Astrocyte (in vitro differentiated cells and primary cell): ENCODE measurements around the gene TNNI3K. TPM values are rescaled to one million over a fixed set of nuclear protein-coding genes. Genes with fewer than 3 reads are reported as not detected.

ENCODE experiments used
- DNase-seq: peaks from one replicate; pipeline ENCODE4 v3.0.0-alpha.2; 2010; ENCODE audit warnings: low read depth
- FAIRE-seq: peaks from 2 replicates; lab custom pipeline; 2011; peaks lifted over from hg19 to GRCh38; lab: Jason Lieb, UNC
- H2AFZ ChIP-seq: 2 replicates; pipeline ENCODE4 v1.6.0; 2012; ENCODE audit warnings: low read depth, low read length, inconsistent platforms
- H3K27ac ChIP-seq: 2 replicates; pipeline ENCODE4 v1.5.1; 2011; ENCODE audit warnings: low read depth, low read length, inconsistent platforms
- H3K27me3 ChIP-seq: 2 replicates; pipeline ENCODE4 v1.6.0; 2011; ENCODE audit warnings: low read length, inconsistent platforms; ENCODE audit not compliant: insufficient read depth
- H3K36me3 ChIP-seq: 2 replicates; pipeline ENCODE4 v1.5.1; 2011; ENCODE audit warnings: low read length, inconsistent platforms; ENCODE audit not compliant: insufficient read depth
- H3K4me1 ChIP-seq: 2 replicates; pipeline ENCODE4 v1.5.1; 2011; ENCODE audit warnings: low read length, inconsistent platforms; ENCODE audit not compliant: insufficient read depth
- H3K4me2 ChIP-seq: 2 replicates; pipeline ENCODE4 v1.6.0; 2012; ENCODE audit warnings: low read length, inconsistent platforms
- H3K4me3 ChIP-seq: 2 replicates; pipeline ENCODE4 v1.5.1; 2011; ENCODE audit warnings: low read depth, mild to moderate bottlenecking, low read length, inconsistent platforms; ENCODE audit not compliant: insufficient read depth
- H3K79me2 ChIP-seq: 2 replicates; pipeline ENCODE4 v1.6.0; 2012; ENCODE audit warnings: mild to moderate bottlenecking, low read length, inconsistent platforms; ENCODE audit not compliant: insufficient read depth
- H3K9ac ChIP-seq: 2 replicates; pipeline ENCODE4 v1.6.0; 2012; ENCODE audit warnings: mild to moderate bottlenecking, low read length, inconsistent platforms
- H3K9me3 ChIP-seq: 2 replicates; pipeline ENCODE4 v1.5.1; 2012; ENCODE audit warnings: low read depth, mild to moderate bottlenecking, low read length, inconsistent platforms; ENCODE audit not compliant: insufficient read depth
- H4K20me1 ChIP-seq: 2 replicates; pipeline ENCODE4 v1.6.0; 2012; ENCODE audit warnings: low read length, inconsistent platforms; ENCODE audit not compliant: insufficient read depth
- H3K27ac Mint-ChIP-seq: one replicate; pipeline ENCODE4 v1.8.0; 2021; ENCODE audit warnings: mild to moderate bottlenecking, mixed read lengths; ENCODE audit not compliant: unreplicated experiment
- H3K27me3 Mint-ChIP-seq: one replicate; pipeline ENCODE4 v1.8.0; 2021; ENCODE audit warnings: low read depth, mixed read lengths; ENCODE audit not compliant: unreplicated experiment
- H3K36me3 Mint-ChIP-seq: one replicate; pipeline ENCODE4 v1.8.0; 2021; ENCODE audit warnings: low read depth, mixed read lengths; ENCODE audit not compliant: unreplicated experiment
- H3K4me1 Mint-ChIP-seq: one replicate; pipeline ENCODE4 v1.8.0; 2021; ENCODE audit warnings: low read depth, mixed read lengths; ENCODE audit not compliant: unreplicated experiment
- H3K4me3 Mint-ChIP-seq: one replicate; pipeline ENCODE4 v1.8.0; 2021; ENCODE audit warnings: mild to moderate bottlenecking, moderate library complexity, mixed read lengths; ENCODE audit not compliant: unreplicated experiment
- H3K9me3 Mint-ChIP-seq: one replicate; pipeline ENCODE4 v1.8.0; 2021; ENCODE audit warnings: mild to moderate bottlenecking, mixed read lengths; ENCODE audit not compliant: unreplicated experiment
- EZH2 ChIP-seq: IDR thresholded peaks from 2 replicates; pipeline ENCODE4 v1.6.1; 2012; ENCODE audit warnings: mild to moderate bottlenecking, low read length, inconsistent platforms; ENCODE audit not compliant: insufficient read depth
- total RNA-seq: library from RNA; stranded (reverse); gene quantifications from 2 replicates; pipeline ENCODE4 v1.2.1, GENCODE V29; 2021
- TF ChIP-seq, protein P1 (sequence below): IDR thresholded peaks from 2 replicates; pipeline ENCODE4 v1.5.1; 2011; ENCODE audit warnings: low read depth, mild to moderate bottlenecking, inconsistent platforms, low read length, moderate library complexity; ENCODE audit not compliant: insufficient read depth

Gene TNNI3K
- total RNA-seq, 1 donor from 2014 or later = 0.45 TPM

DNA sequence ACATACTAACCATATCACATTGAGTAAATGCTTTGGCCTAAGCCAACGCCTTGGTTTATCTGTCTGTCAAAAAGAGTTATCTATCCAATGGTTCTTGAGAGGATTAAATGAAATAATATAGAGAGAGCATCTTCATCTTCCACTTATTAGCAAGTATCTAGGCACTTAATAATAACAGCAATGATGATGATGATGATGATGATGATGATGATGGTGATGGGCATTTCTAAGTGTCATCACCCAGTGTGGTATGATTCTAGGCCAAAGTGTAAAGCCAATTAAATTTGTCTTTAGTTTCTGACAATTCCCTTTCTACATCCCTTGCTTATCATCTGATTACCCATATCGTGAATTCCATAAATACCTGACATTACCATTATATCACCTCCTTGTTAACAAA, 342.9 kb downstream of the TNNI3K start:
- Mint-ChIP-seq H3K4me1 (no peaks in the 10 kb centered on the region), H3K4me3 (no peak overlapping the region), H3K27me3 (no peaks in the 10 kb centered on the region), H3K27ac (no peak overlapping the region), H3K36me3 (no peaks in the 10 kb centered on the region), H3K9me3 (no peaks in the 10 kb centered on the region)
- Histone ChIP-seq H3K27ac (no peak overlapping the region), H3K4me2 (no peak overlapping the region), H3K4me1 (no peaks in the 10 kb centered on the region), H3K36me3 (no peaks in the 10 kb centered on the region), H3K9ac (no peak overlapping the region), H3K9me3 (no peaks in the 10 kb centered on the region), H3K4me3 (no peak overlapping the region), H2AFZ (no peak overlapping the region), H3K27me3 (no peaks in the 10 kb centered on the region), H3K79me2 (no peaks in the 10 kb centered on the region), H4K20me1 (no peaks in the 10 kb centered on the region)
- TF ChIP-seq, protein P1, sequence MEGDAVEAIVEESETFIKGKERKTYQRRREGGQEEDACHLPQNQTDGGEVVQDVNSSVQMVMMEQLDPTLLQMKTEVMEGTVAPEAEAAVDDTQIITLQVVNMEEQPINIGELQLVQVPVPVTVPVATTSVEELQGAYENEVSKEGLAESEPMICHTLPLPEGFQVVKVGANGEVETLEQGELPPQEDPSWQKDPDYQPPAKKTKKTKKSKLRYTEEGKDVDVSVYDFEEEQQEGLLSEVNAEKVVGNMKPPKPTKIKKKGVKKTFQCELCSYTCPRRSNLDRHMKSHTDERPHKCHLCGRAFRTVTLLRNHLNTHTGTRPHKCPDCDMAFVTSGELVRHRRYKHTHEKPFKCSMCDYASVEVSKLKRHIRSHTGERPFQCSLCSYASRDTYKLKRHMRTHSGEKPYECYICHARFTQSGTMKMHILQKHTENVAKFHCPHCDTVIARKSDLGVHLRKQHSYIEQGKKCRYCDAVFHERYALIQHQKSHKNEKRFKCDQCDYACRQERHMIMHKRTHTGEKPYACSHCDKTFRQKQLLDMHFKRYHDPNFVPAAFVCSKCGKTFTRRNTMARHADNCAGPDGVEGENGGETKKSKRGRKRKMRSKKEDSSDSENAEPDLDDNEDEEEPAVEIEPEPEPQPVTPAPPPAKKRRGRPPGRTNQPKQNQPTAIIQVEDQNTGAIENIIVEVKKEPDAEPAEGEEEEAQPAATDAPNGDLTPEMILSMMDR = no peak
- no peak for TF ChIP-seq EZH2
- DNase-seq (no peak), FAIRE-seq (peak; percentile 50)

DNA sequence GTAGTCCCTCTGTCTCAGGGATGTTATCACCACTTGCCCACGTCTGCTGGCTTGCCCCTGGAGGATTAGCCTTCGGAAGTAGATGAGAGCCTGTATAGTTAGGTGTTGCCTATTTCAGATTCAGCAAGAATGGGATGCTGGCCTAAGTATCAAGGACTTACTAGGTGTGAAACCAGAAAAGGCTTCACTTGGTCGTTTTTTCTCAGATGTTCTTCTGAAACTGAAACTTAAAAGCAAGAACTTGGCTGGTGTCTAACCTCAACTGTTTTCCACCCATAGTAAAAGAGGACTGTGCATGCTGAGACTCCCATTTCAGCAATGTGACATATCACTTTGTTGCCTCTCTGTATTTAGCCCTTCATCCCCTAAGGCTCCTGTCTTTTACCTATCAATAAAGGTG, 344.2 kb downstream of the TNNI3K start:
- TF ChIP-seq EZH2 = no peak
- TF ChIP-seq, protein P1 = no peak
- H3K27ac Mint-ChIP-seq = no peak overlapping the region
- H3K36me3 Mint-ChIP-seq = no peaks in the 10 kb centered on the region

DNA sequence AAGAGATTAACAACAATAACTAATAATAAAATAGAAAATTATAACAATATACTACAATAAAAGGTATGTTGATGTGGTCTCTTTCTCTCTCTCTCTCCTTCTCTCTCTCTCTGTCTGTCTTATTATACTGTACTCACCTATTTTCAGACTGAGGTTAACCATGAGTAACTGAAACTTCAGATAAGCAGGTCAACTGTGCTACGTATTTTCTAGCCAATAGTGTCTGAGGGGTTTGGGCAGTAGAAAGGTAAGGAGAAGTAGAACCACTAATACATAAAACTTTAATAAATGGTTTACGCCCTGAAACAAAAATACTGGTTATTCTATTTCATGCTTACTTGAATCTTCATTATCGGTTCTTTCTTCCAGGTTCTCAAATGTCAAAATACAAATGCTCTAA, 348.2 kb downstream of the TNNI3K start:
- Mint-ChIP-seq H3K27ac (no peak overlapping the region), H3K4me1 (peaks cover 13% of the 10 kb centered on the region), H3K4me3 (no peak overlapping the region), H3K36me3 (no peaks in the 10 kb centered on the region), H3K9me3 (no peaks in the 10 kb centered on the region), H3K27me3 (no peaks in the 10 kb centered on the region)
- H3K36me3 ChIP-seq = no peaks in the 10 kb centered on the region
- H4K20me1 ChIP-seq = no peaks in the 10 kb centered on the region
- H2AFZ ChIP-seq = no peak overlapping the region
- no peak for FAIRE-seq
- TF ChIP-seq, protein P1 = no peak
- TF ChIP-seq EZH2 = no peak
- no peaks in the 10 kb centered on the region for H3K9me3 ChIP-seq
- DNase-seq = no peak
- H3K9ac ChIP-seq = no peak overlapping the region
- no peak overlapping the region for H3K27ac ChIP-seq
- H3K4me1 ChIP-seq = no peaks in the 10 kb centered on the region
- H3K4me2 ChIP-seq = no peak overlapping the region
- H3K79me2 ChIP-seq = no peaks in the 10 kb centered on the region
- no peak overlapping the region for H3K4me3 ChIP-seq
- no peaks in the 10 kb centered on the region for H3K27me3 ChIP-seq

More for the DNA sequence above, 344.2 kb downstream of the TNNI3K start:
- no peak for FAIRE-seq
- H3K9me3 ChIP-seq = no peaks in the 10 kb centered on the region
- no peak overlapping the region for H3K27ac ChIP-seq
- DNase-seq = no peak
- H3K4me2 ChIP-seq = no peak overlapping the region
- no peak overlapping the region for H3K4me3 ChIP-seq
- H3K4me3 Mint-ChIP-seq = no peak overlapping the region
- H4K20me1 ChIP-seq = no peaks in the 10 kb centered on the region
- no peaks in the 10 kb centered on the region for H3K4me1 ChIP-seq
- H3K27me3 ChIP-seq = no peaks in the 10 kb centered on the region
- no peaks in the 10 kb centered on the region for H3K9me3 Mint-ChIP-seq
- no peaks in the 10 kb centered on the region for H3K27me3 Mint-ChIP-seq
- H3K9ac ChIP-seq = no peak overlapping the region
- peaks cover 11% of the 10 kb centered on the region for H3K4me1 Mint-ChIP-seq
- no peaks in the 10 kb centered on the region for H3K36me3 ChIP-seq
- no peaks in the 10 kb centered on the region for H3K79me2 ChIP-seq
- H2AFZ ChIP-seq = no peak overlapping the region
